IgD-negative memory B cell (primary cell): ENCODE measurements around the gene ZNF180. TPM values are rescaled to one million over a fixed set of nuclear protein-coding genes. Genes with fewer than 3 reads are reported as not detected.
"Not testable (repeated sequence)": the region's sequence is repeated elsewhere in the genome, so short reads cannot be mapped to it uniquely, and the experiment has no call there.

Experiments used
- H3K27ac Mint-ChIP-seq, 3 donors: one replicate each; pipeline ENCODE4 v1.8.0; 2020 to 2022; ENCODE audit warnings: mild to moderate bottlenecking in 3 of 3, mixed read lengths in 3 of 3, moderate library complexity in 1 of 3
- H3K27me3 Mint-ChIP-seq: one replicate; pipeline ENCODE4 v1.8.0; 2021; ENCODE audit warnings: mixed read lengths
- H3K36me3 Mint-ChIP-seq: one replicate; pipeline ENCODE4 v1.8.0; 2020; ENCODE audit warnings: mild to moderate bottlenecking, mixed read lengths
- H3K4me1 Mint-ChIP-seq, 3 donors: one replicate each; pipeline ENCODE4 v1.8.0; 2020 to 2022; ENCODE audit warnings: mixed read lengths in 3 of 3, mild to moderate bottlenecking in 1 of 3
- H3K4me3 Mint-ChIP-seq, 4 donors: one replicate each; pipeline ENCODE4 v1.8.0; 2020 to 2022; ENCODE audit warnings: mild to moderate bottlenecking in 4 of 4, mixed read lengths in 4 of 4, moderate library complexity in 3 of 4
- H3K9me3 Mint-ChIP-seq, 3 donors: one replicate each; pipeline ENCODE4 v1.8.0; 2020 to 2021; ENCODE audit warnings: mixed read lengths in 3 of 3, mild to moderate bottlenecking in 1 of 3
- polyA plus RNA-seq: library from polyadenylated mRNA; unstranded; fragments of 300-500 nt; fragmentation: Illumina TruSeq; gene quantifications from one replicate; pipeline ENCODE4 v1.2.3, GENCODE V29; 2021

ZNF180 gene
- polyA plus RNA-seq, 1 donor from 2014 or later = 11.0 TPM

DNA sequence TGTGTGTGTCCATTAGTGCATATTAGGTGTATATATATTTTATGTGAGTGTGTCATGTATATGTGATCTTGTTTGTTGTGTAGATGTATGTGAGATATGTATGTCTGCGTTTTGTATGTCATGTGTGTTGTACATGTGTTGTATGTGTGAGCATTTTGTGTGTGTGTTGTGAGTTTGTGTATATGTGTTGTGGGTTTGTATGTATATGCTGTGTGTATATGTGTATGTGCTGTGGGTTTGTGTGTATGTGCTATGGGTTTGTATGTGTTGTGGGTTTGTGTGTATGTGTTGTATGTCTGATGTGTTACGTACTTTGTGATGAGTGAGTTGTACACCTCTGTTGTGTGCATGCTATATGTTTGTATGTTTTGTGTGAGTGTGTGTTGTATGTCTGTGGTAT, 21.0 kb upstream of the ZNF180 start:
- Mint-ChIP-seq H3K27me3 (no peaks in the 10 kb centered on the region), H3K9me3 (peaks cover 3 to 9% (median 3%) of the 10 kb centered on the region in 3 donors), H3K27ac (no peak overlapping the region), H3K4me1 (no peaks in the 10 kb centered on the region), H3K4me3 (no peak overlapping the region), H3K36me3 (no peaks in the 10 kb centered on the region)

GRCh38 chr19:44517146-44517545, 16.8 kb upstream of the ZNF180 start:
- H3K9me3 Mint-ChIP-seq = peaks cover 2 to 9% (median 6%) of the 10 kb centered on the region in 3 donors
- H3K4me1 Mint-ChIP-seq = no peaks in the 10 kb centered on the region
- H3K36me3 Mint-ChIP-seq = no peaks in the 10 kb centered on the region
- H3K4me3 Mint-ChIP-seq = no peak overlapping the region
- H3K27me3 Mint-ChIP-seq = peaks cover 5% of the 10 kb centered on the region
- no peak overlapping the region for H3K27ac Mint-ChIP-seq

DNA sequence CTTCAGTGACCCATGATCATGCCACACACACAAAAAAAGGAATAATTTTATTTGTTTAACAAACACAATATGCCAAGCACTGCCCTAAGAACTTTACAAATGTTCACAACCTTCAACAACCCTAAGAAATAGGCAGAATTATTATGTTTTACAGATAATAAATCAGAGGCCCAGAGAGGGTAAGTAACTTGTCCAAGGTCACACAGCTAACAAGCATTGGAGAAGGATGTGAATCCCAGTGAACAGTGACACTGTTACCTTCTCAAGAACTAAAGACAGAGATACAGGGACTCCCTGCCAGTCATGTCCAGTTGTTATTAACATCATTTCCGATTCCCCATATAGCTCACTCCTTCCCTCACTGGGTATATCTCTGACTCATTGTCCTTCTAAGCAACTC, 15.6 kb upstream of the ZNF180 start:
- no peaks in the 10 kb centered on the region for H3K4me1 Mint-ChIP-seq
- H3K27me3 Mint-ChIP-seq = peaks cover 8% of the 10 kb centered on the region
- H3K36me3 Mint-ChIP-seq = no peaks in the 10 kb centered on the region
- no peak overlapping the region for H3K27ac Mint-ChIP-seq
- H3K9me3 Mint-ChIP-seq = peaks cover 2 to 12% (median 12%) of the 10 kb centered on the region in 3 donors
- H3K4me3 Mint-ChIP-seq = no peak overlapping the region

GRCh38 chr19:44515031-44515430, 14.7 kb upstream of the ZNF180 start:
- H3K27me3 Mint-ChIP-seq = peaks cover 12% of the 10 kb centered on the region
- peaks cover 2 to 17% (median 12%) of the 10 kb centered on the region in 3 donors for H3K9me3 Mint-ChIP-seq
- no peaks in the 10 kb centered on the region for H3K4me1 Mint-ChIP-seq
- no peak overlapping the region for H3K4me3 Mint-ChIP-seq
- H3K36me3 Mint-ChIP-seq = no peaks in the 10 kb centered on the region
- H3K27ac Mint-ChIP-seq = no peak overlapping the region

DNA sequence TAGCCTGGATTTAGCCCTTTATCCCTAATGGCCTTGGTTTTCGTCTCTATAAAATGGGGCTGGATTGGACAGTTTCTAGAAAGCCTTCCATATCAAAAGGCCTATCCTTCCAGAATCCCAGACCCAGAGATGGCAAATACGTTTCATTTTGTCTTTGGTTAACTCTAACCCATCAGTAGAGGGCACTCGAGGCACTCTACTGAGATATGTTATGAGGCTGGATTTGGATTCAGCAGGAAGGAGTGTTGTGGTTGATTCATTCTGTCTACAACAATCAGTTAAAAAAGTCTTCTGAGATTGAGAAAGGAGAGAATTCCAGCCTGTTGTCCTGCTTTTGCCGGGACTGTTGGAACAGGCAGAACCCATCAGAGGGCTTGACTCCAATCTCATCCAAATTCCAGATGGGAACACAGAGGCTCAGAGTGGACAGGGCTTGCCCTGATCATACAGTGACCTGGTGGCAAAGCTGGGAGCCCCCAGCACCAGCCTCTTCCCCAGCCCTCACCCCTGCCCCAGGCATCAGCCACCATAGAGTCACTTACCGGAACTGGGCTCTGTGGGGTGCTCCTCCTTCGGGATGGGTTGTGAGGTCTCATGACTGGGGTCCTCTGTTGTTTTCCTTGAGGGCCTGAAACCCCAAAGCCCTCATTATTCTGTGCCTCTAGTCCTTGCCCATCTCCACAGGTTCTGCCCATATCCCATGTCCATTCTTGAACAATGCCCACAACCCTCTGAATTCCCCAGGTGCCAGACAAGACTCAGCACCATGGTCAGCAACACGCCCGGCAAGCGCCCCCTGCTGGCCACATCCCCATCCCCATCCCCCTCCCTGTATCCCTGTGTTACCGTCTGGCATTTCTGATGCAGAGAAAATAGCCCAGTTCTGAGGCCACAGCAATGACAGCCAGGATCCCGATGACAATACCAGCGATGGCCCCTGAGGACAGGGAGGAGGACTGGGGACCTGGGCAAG, 12.3 kb upstream of the ZNF180 start:
- Mint-ChIP-seq H3K27ac (no peak overlapping the region), H3K36me3 (peaks cover 3% of the 10 kb centered on the region), H3K9me3 (peaks cover 11 to 29% (median 20%) of the 10 kb centered on the region in 3 donors), H3K4me1 (no peaks in the 10 kb centered on the region), H3K27me3 (peaks cover 21% of the 10 kb centered on the region), H3K4me3 (peak overlapping the region in 1 of 4 donors; percentile 27)

DNA sequence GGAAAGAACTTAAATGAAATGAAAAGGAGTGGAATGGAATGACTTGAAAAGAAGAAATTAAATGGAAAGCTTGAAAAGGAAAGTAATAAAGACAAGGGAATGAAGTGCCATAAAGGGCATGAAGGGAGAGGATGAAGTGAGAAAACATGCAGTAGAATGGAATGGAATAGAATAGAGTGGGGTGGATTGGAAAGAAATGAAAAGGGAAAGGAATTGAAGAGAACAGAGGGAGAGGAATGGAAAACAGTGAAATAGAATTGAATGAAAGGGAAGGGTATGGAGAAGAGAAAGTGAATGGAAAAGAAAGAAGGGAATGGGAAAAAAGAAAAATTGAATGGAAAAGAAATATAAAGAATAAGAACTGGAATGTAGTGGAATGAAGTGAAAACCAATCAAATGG, 9.2 kb upstream of the ZNF180 start:
- H3K27me3 Mint-ChIP-seq = peaks cover 28% of the 10 kb centered on the region
- no peaks in the 10 kb centered on the region for H3K4me1 Mint-ChIP-seq
- peaks cover 11 to 38% (median 24%) of the 10 kb centered on the region in 3 donors for H3K9me3 Mint-ChIP-seq
- peak overlapping the region in 1 of 4 donors; percentile 53 for H3K4me3 Mint-ChIP-seq
- H3K36me3 Mint-ChIP-seq = peaks cover 3% of the 10 kb centered on the region
- H3K27ac Mint-ChIP-seq = no peak overlapping the region

DNA sequence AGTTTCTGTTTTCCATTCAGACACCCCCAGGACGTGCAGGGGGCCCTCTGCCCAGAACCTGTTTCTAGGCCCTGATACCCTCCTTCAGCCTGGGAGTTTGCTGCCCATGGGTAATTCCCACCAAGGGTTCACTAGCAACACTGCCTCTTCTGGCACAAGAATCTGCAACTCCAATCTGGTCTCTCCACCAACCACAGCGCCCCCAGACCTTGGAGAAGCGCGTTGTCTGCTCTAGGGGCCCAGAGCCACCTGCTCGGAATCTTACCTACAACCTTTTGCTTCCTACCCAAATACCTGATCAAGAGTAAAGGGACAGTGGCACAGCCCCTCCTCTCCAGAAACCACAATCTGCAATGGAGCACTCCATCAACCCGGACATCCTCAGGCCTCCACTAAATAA, 763 bp downstream of the ZNF180 start:
- H3K9me3 Mint-ChIP-seq = peaks cover 16 to 44% (median 28%) of the 10 kb centered on the region in 3 donors
- H3K36me3 Mint-ChIP-seq = peaks cover 24% of the 10 kb centered on the region
- H3K27me3 Mint-ChIP-seq = no peaks in the 10 kb centered on the region
- H3K4me1 Mint-ChIP-seq = peaks cover 15 to 26% (median 24%) of the 10 kb centered on the region in 3 donors
- peak overlapping the region; percentile 96 to 99 (median 98) for H3K4me3 Mint-ChIP-seq
- peak overlapping the region in 2 of 3 donors; percentile 83 to 87 for H3K27ac Mint-ChIP-seq

DNA sequence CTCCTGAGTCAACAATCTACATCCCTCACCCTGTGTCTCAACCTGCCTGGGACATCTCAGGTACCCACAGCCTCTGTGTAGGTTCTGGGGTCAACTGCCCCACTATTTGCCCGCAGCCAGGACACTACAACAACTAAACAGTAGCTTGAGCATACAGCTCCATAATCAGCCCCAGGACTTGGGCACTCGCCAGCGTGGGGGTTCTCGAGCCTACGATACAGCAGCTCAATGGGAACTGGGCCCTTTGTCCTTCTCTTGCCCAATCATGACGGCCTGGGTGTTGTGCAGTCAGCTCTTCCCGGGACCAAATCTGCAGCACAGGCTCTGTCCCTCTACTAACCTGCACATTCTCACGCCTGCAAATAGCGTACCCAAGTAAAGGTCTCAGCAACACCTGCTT, 1.3 kb downstream of the ZNF180 start:
- Mint-ChIP-seq H3K4me1 (peaks cover 15 to 26% (median 24%) of the 10 kb centered on the region in 3 donors), H3K9me3 (peaks cover 16 to 43% (median 30%) of the 10 kb centered on the region in 3 donors)

DNA sequence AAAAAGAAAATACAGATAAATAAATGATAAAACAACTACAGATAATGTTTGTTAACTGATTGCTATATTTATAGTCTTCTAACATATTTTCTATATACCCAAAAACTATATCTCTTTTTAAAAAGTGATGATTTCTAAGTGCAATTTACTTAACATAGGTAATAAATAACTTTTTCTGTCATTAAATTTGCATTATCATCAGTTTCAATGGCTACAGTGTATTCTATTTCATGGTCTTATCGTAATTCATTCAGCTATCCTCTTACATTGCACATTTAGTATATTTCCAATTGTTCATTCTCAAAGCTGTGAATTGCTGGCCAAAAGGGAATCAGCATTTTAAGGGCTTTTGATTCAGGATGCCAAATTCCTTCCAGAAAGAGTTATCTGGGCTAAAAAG, 3.6 kb downstream of the ZNF180 start:
- Mint-ChIP-seq H3K4me1 (peaks cover 15 to 27% (median 24%) of the 10 kb centered on the region in 3 donors), H3K27me3 (no peaks in the 10 kb centered on the region), H3K27ac (no peak overlapping the region), H3K4me3 (peak overlapping the region in 2 of 4 donors; percentile 38 to 42), H3K36me3 (peaks cover 43% of the 10 kb centered on the region), H3K9me3 (peaks cover 21 to 48% (median 38%) of the 10 kb centered on the region in 3 donors)

More for the DNA sequence above, 1.3 kb downstream of the ZNF180 start:
- H3K27me3 Mint-ChIP-seq = no peaks in the 10 kb centered on the region
- peaks cover 28% of the 10 kb centered on the region for H3K36me3 Mint-ChIP-seq
- H3K27ac Mint-ChIP-seq = peak overlapping the region in 1 of 3 donors; percentile 45
- H3K4me3 Mint-ChIP-seq = peak overlapping the region; percentile 77 to 98 (median 96)

DNA sequence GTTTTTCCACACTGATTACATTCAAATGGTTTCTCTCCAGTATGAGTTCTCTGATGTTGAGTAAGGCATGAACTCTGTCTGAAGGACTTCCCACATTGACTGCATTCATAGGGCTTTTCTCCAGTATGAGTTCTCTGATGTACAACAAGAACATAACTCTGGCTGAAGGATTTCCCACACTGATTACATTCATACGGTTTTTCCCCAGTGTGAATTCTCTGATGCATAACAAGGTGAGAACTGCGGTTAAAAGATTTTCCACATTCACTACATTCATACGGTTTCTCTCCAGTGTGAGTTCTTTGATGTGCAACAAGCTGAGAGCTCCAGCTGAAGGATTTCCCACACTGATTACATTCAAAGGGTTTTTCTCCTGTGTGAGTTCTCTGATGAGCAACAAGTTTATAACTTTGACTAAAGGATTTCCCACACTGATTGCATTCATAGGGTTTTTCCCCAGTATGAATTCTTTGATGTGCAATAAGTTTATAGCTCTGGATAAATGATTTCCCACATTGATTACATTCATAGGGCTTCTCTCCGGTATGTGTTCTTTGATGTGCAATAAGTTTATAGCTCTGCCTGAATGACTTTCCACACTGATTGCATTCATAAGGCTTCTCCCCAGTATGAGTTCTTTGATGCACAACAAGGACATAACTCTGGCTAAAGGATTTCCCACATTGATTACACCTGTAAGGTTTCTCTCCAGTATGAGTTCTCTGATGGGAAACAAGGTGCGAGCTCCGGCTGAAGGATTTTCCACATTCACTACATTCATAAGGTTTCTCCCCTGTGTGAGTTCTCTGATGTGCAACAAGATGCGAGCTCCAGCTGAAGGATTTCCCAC, 23.5 kb downstream of the ZNF180 start:
- Mint-ChIP-seq H3K4me1 (no peaks in the 10 kb centered on the region), H3K27me3 (no peaks in the 10 kb centered on the region), H3K9me3 (peaks cover 12 to 59% (median 55%) of the 10 kb centered on the region in 3 donors), H3K27ac (peak overlapping the region in 1 of 3 donors; percentile 67), H3K36me3 (peaks cover 41% of the 10 kb centered on the region), H3K4me3 (peak overlapping the region in 2 of 4 donors; percentile 22 to 45)

GRCh38 chr19:44468730-44469129, 31.6 kb downstream of the ZNF180 start:
- H3K27ac Mint-ChIP-seq = not testable (repeated sequence)

DNA sequence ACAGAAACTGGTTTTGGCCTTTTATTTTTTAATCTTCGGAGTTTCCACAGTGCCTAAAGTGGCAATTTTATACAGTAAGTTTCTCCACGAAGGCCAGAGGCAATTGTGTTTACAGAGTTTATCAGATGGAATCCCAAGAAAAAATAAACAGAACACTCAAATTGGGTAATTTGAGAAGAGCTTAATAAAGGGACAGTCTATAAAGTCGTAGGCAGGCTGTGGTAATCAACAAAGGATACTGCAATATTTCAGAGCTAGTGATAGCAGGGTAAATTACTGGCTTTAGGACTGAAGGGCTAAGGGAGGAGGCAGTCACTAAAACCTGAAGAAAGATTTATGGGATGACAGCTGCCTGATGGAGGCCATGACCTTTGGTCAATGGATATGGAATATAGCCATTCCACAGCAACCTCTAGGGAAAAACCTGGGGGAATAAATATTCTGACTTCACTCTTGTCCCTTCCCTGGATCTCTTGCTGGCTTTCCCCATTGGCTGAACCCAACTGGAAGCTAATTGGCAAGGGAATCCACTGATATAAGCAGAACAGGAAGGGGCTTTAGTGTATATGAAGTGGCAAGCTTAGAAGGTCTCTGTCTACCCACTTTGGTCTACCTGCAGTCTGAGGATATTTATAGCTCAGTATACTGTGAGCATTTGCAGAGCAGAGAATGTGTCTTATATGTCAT, 37.6 kb downstream of the ZNF180 start:
- peaks cover 16 to 55% (median 50%) of the 10 kb centered on the region in 3 donors for H3K9me3 Mint-ChIP-seq
- H3K4me3 Mint-ChIP-seq, H3K36me3 Mint-ChIP-seq, H3K4me1 Mint-ChIP-seq, H3K27me3 Mint-ChIP-seq, H3K27ac Mint-ChIP-seq: not testable (repeated sequence)

More at GRCh38 chr19:44468730-44469129, 31.6 kb downstream of the ZNF180 start:
- peaks cover 20 to 80% (median 69%) of the 10 kb centered on the region in 3 donors for H3K9me3 Mint-ChIP-seq
- not testable (repeated sequence) for H3K36me3 Mint-ChIP-seq, H3K27me3 Mint-ChIP-seq, H3K4me3 Mint-ChIP-seq, H3K4me1 Mint-ChIP-seq

DNA sequence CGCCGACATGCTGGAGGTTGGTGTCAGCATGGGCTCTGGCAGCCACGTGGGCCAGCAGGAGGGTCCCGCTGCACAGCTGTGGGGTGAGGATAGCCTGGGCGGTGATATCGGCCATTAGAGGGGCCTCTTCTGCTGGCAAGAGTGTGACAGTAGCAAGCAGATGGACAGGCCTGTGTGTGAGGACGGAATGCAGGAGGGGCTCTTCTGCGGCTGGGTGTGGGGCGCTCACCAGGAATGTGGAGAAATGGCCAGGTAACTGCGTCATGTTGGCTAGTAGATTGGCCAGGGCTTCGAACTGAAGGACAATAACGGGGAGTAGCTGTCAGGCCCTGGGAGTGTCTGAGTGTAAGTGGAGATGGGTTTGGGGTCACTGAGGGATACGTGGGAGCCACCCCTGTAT, 44.3 kb downstream of the ZNF180 start:
- H3K27me3 Mint-ChIP-seq, H3K4me1 Mint-ChIP-seq, H3K4me3 Mint-ChIP-seq, H3K27ac Mint-ChIP-seq, H3K36me3 Mint-ChIP-seq: not testable (repeated sequence)
- H3K9me3 Mint-ChIP-seq = peaks cover 25 to 43% (median 28%) of the 10 kb centered on the region in 3 donors

GRCh38 chr19:44455100-44455499, 45.2 kb downstream of the ZNF180 start:
- Mint-ChIP-seq H3K4me1 (no peaks in the 10 kb centered on the region), H3K4me3 (peak overlapping the region in 1 of 4 donors; percentile 49), H3K27ac (no peak overlapping the region), H3K9me3 (peaks cover 27 to 48% (median 34%) of the 10 kb centered on the region in 3 donors), H3K36me3 (peaks cover 3% of the 10 kb centered on the region), H3K27me3 (no peaks in the 10 kb centered on the region)
